Left ventricle myocardium inferior (tissue), 1 donor: ENCODE data around the gene FAM120A. TPM values are rescaled to one million over a fixed set of nuclear protein-coding genes. Genes with fewer than 3 reads are reported as not detected.
A peak's percentile ranks its signal among the peaks of the same experiment; 100 is the strongest.

Experiments used
- DNase-seq: peaks from one replicate; pipeline ENCODE4 v3.0.0-alpha.2; 2020
- H3K27ac ChIP-seq: fragments of 200-600 bp; replicated peaks from 2 replicates; pipeline ENCODE4 v1.8.0; 2021
- H3K27me3 ChIP-seq: fragments of 200-600 bp; 2 replicates; pipeline ENCODE4 v1.8.0; 2021; ENCODE audit warnings: low read depth
- H3K36me3 ChIP-seq: fragments of 200-600 bp; 2 replicates; pipeline ENCODE4 v1.8.0; 2021
- H3K4me1 ChIP-seq: fragments of 200-600 bp; 2 replicates; pipeline ENCODE4 v1.8.0; 2021
- H3K4me3 ChIP-seq: fragments of 200-600 bp; 2 replicates; pipeline ENCODE4 v1.8.0; 2021; ENCODE audit warnings: mild to moderate bottlenecking, moderate library complexity
- H3K9me3 ChIP-seq: fragments of 200-600 bp; replicated peaks from 2 replicates; pipeline ENCODE4 v1.8.0; 2021
- CTCF ChIP-seq: fragments of 200-600 bp; IDR thresholded peaks from 2 replicates; pipeline ENCODE4 v1.8.0; 2021; ENCODE audit warnings: antibody characterized with exemption, mild to moderate bottlenecking, borderline replicate concordance
- intact Hi-C: fragments of 100-400 bp; cut with micrococcal nuclease; formaldehyde crosslinking; loops from one replicate; pipeline ENCODE4 v1.11.0; 2022
- total RNA-seq: library from RNA; stranded (reverse); fragmentation: NEBNext Ultra II Directional; extraction: Animal tissue kit (Norgen Biotek cat#: 25700); gene quantifications from one replicate; pipeline ENCODE4 v1.2.1, GENCODE V29; 2021
- donor health status: DM: no; HTN: yes; CAD: no; lungs with severe emphysema.

FAM120A gene
- total RNA-seq, 1 donor from 2014 or later, result 104 TPM

GRCh38 chr9:93525476-93525875 is 74.0 kb downstream of the FAM120A start:
- H3K36me3 ChIP-seq, result peaks cover 46% of the 10 kb centered on the region
- H3K9me3 ChIP-seq, result no peaks in the 10 kb centered on the region
- H3K27ac ChIP-seq, result peak overlapping the region; percentile 62
- H3K4me3 ChIP-seq, result no peak overlapping the region
- H3K4me1 ChIP-seq, result peaks cover 59% of the 10 kb centered on the region
- intact Hi-C loops, result no loop called here
- no peak for DNase-seq
- no peak for TF ChIP-seq CTCF
- no peaks in the 10 kb centered on the region for H3K27me3 ChIP-seq

- H3K36me3 ChIP-seq, result peaks cover 69% of the 10 kb centered on the region
- intact Hi-C loops, result no loop called here
Observed at GRCh38 chr9:93531374-93531773, 79.9 kb downstream of the FAM120A start.

GRCh38 chr9:93532141-93532540 is 80.7 kb downstream of the FAM120A start:
- DNase-seq, result no peak
- no peak overlapping the region for H3K4me3 ChIP-seq
- intact Hi-C loops, result no loop called here
- TF ChIP-seq CTCF, result no peak
- no peaks in the 10 kb centered on the region for H3K27me3 ChIP-seq
- H3K9me3 ChIP-seq, result no peaks in the 10 kb centered on the region
- peaks cover 31% of the 10 kb centered on the region for H3K4me1 ChIP-seq
- H3K27ac ChIP-seq, result no peak overlapping the region
- peaks cover 62% of the 10 kb centered on the region for H3K36me3 ChIP-seq

More at GRCh38 chr9:93531374-93531773, 79.9 kb downstream of the FAM120A start:
- no peak overlapping the region for H3K27ac ChIP-seq
- no peak for DNase-seq
- H3K4me1 ChIP-seq, result peaks cover 36% of the 10 kb centered on the region
- H3K4me3 ChIP-seq, result no peak overlapping the region
- no peaks in the 10 kb centered on the region for H3K9me3 ChIP-seq
- no peaks in the 10 kb centered on the region for H3K27me3 ChIP-seq
- peak; percentile 36 for TF ChIP-seq CTCF

GRCh38 chr9:93533863-93534262 is 82.4 kb downstream of the FAM120A start:
- no peaks in the 10 kb centered on the region for H3K9me3 ChIP-seq
- H3K27me3 ChIP-seq, result no peaks in the 10 kb centered on the region
- H3K4me3 ChIP-seq, result no peak overlapping the region
- H3K4me1 ChIP-seq, result peaks cover 24% of the 10 kb centered on the region
- TF ChIP-seq CTCF, result no peak
- H3K36me3 ChIP-seq, result peaks cover 60% of the 10 kb centered on the region
- no peak for DNase-seq
- intact Hi-C loops, result no loop called here
- H3K27ac ChIP-seq, result no peak overlapping the region

GRCh38 chr9:93536167-93536566 is 84.7 kb downstream of the FAM120A start:
- Histone ChIP-seq H3K27ac (peak overlapping the region; percentile 30), H3K36me3 (peaks cover 49% of the 10 kb centered on the region), H3K9me3 (no peaks in the 10 kb centered on the region), H3K27me3 (no peaks in the 10 kb centered on the region), H3K4me1 (peaks cover 42% of the 10 kb centered on the region), H3K4me3 (no peak overlapping the region)
- TF ChIP-seq CTCF, result no peak
- no peak for DNase-seq
- intact Hi-C loops, result no loop called here

GRCh38 chr9:93536874-93537273 is 85.4 kb downstream of the FAM120A start:
- Histone ChIP-seq H3K36me3 (peaks cover 42% of the 10 kb centered on the region), H3K27ac (no peak overlapping the region), H3K9me3 (no peaks in the 10 kb centered on the region), H3K4me3 (no peak overlapping the region), H3K27me3 (no peaks in the 10 kb centered on the region), H3K4me1 (peaks cover 43% of the 10 kb centered on the region)
- peak; percentile 26 for TF ChIP-seq CTCF
- intact Hi-C loops, result no loop called here
- DNase-seq, result no peak
